Muscle layer of duodenum (tissue), 2 donors: ENCODE results near the gene FCGBP.
"Not testable (repeated sequence)": the region's sequence is repeated elsewhere in the genome, so short reads cannot be mapped to it uniquely, and the experiment has no call there.

Source experiments
- H3K27ac ChIP-seq: one replicate; pipeline ENCODE4 v1.7.0; 2013; ENCODE audit warnings: mild to moderate bottlenecking, low read length
- H3K27me3 ChIP-seq: one replicate; pipeline ENCODE4 v1.7.0; 2013; ENCODE audit warnings: low read depth, mild to moderate bottlenecking, control low read depth, low read length
- H3K36me3 ChIP-seq, 2 donors: one replicate each; pipeline ENCODE4 v1.7.0; 2013; ENCODE audit warnings: low read length in 2 of 2, control low read depth in 1 of 2, mild to moderate bottlenecking in 1 of 2; ENCODE audit not compliant: insufficient read depth in 2 of 2, control insufficient read depth in 1 of 2
- H3K4me1 ChIP-seq, 2 donors: one replicate each; pipeline ENCODE4 v1.7.0; 2013; ENCODE audit warnings: low read length in 2 of 2, mild to moderate bottlenecking in 2 of 2, control low read depth in 1 of 2, moderate library complexity in 1 of 2; ENCODE audit not compliant: insufficient read depth in 2 of 2, control insufficient read depth in 1 of 2
- H3K4me3 ChIP-seq, 2 donors: one replicate each; pipeline ENCODE4 v1.7.0; 2013; ENCODE audit warnings: low read length in 2 of 2, low read depth in 1 of 2, mild to moderate bottlenecking in 1 of 2
- H3K9me3 ChIP-seq, 2 donors: one replicate each; pipeline ENCODE4 v1.7.0; 2013; ENCODE audit warnings: low read length in 2 of 2, control low read depth in 1 of 2, mild to moderate bottlenecking in 1 of 2; ENCODE audit not compliant: control insufficient read depth in 1 of 2
- donor health status: healthy.

FCGBP gene

DNA sequence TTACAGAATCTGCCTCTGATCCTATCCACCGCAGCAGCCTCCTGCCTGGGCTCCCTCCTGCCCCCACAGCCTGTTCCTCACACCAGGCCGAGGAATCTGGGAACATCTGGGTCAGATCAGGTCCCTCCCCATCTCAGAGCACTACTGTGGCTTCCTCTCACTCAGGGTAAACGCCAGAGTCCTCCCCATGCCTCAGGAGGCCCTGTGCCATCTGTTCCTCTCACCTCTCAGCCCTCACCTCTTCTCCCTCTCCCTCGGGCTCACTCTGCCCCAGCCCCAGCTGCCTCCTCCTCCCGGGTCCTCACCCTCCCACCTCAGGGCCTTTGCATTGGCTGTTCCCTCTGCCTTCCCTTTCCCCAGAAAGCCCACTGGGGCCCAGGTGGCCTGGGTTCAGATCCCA lies 18.2 kb downstream of the FCGBP start:
- Histone ChIP-seq H3K4me1 (no peaks in the 10 kb centered on the region), H3K9me3 (no peaks in the 10 kb centered on the region), H3K27ac (no peak overlapping the region), H3K4me3 (no peak overlapping the region), H3K27me3 (no peaks in the 10 kb centered on the region), H3K36me3 (no peaks in the 10 kb centered on the region)

GRCh38 chr19:39915848-39916215 lies 18.6 kb downstream of the FCGBP start:
- H3K4me3 ChIP-seq, result no peak overlapping the region
- H3K9me3 ChIP-seq, result no peaks in the 10 kb centered on the region
- no peak overlapping the region for H3K27ac ChIP-seq
- no peaks in the 10 kb centered on the region for H3K4me1 ChIP-seq
- H3K36me3 ChIP-seq, result no peaks in the 10 kb centered on the region
- H3K27me3 ChIP-seq, result no peaks in the 10 kb centered on the region

DNA sequence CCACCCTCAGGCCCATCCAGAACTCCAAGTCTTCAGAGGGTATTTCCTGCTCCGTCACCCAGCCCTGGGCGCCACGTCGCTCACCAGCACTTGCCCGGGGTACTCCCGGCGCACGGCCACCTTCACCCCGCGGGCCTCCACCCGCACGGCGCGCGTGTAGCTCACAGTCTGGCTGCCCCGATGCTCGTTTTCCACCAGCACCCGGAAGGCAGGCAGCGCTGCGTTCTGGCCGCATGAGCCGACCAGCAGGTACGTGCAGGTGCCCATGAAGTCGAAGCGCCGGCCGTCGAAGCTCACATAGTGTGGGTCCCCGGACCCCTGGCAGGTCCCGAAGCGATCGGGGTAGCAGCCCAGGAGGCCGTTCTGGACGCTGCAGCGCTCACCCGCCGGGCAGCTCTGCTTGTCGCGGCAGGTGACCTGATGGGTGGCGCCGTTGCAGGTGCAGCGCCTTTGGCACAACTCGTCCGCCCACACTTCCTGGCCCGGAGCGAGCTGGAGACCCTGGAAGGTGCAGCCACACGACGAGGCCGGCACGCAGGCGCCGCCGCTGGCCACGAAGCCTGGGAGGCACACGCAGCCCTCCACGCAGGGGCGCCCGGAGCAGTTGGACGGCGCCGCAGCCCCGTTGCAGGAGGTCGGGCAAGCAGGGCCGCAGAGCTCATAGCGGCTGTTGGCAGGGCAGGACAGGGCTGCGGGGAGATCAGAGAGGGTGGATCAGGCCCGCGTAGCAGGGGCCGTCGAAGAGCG lies 19.2 kb downstream of the FCGBP start:
- H3K36me3 ChIP-seq, result no peaks in the 10 kb centered on the region

GRCh38 chr19:39913682-39914333 lies 20.6 kb downstream of the FCGBP start:
- no peaks in the 10 kb centered on the region for H3K9me3 ChIP-seq
- no peaks in the 10 kb centered on the region for H3K27me3 ChIP-seq
- H3K27ac ChIP-seq, result no peak overlapping the region
- no peaks in the 10 kb centered on the region for H3K36me3 ChIP-seq
- no peaks in the 10 kb centered on the region for H3K4me1 ChIP-seq
- no peak overlapping the region for H3K4me3 ChIP-seq

More for the DNA sequence above, 19.2 kb downstream of the FCGBP start:
- H3K27ac ChIP-seq, result no peak overlapping the region
- H3K4me3 ChIP-seq, result no peak overlapping the region
- H3K27me3 ChIP-seq, result no peaks in the 10 kb centered on the region
- H3K9me3 ChIP-seq, result no peaks in the 10 kb centered on the region
- H3K4me1 ChIP-seq, result no peaks in the 10 kb centered on the region

DNA sequence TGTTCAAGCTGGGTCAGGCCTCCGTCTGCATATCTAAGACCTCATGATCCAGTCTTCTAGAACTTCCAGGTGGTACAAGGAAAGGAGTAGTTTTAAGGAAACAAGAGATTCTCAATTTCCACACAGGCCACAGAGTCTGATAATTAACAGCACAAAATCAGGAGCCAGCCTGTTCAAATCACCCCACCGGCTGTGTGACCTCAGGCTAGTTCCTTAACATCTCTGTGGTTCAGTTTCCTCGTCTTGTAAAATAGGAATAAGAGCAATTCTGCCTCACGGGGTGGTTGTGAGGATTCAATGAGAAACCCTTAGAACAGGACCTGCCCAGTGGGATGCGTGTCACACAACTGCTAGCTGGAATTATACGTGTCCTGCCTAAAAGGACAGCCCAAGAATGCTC lies 25.6 kb downstream of the FCGBP start:
- Histone ChIP-seq H3K4me3 (no peak overlapping the region), H3K4me1 (no peaks in the 10 kb centered on the region), H3K36me3 (no peaks in the 10 kb centered on the region), H3K9me3 (no peaks in the 10 kb centered on the region), H3K27me3 (no peaks in the 10 kb centered on the region), H3K27ac (no peak overlapping the region)

GRCh38 chr19:39906820-39907611 lies 27.4 kb downstream of the FCGBP start:
- no peak overlapping the region for H3K27ac ChIP-seq
- no peaks in the 10 kb centered on the region for H3K36me3 ChIP-seq
- H3K27me3 ChIP-seq, result no peaks in the 10 kb centered on the region
- H3K4me1 ChIP-seq, result no peaks in the 10 kb centered on the region
- no peaks in the 10 kb centered on the region for H3K9me3 ChIP-seq
- H3K4me3 ChIP-seq, result no peak overlapping the region

DNA sequence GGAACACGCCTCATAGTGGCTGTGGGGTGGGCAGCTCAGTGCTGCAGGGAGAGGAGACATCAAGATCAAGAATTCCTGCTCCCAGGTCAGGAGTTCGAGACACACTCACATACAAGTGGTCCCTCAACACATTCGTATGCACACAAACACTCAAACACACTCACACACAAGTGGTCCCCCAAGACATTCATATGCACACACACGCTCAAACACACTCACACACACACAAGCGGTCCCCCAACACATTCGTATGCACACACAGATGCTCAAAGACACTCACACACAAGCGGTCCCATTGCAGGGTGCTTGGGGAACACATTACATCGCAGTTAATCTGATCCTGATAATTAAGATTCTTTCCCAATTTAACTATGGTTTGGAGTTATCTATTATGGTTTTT lies 28.2 kb downstream of the FCGBP start:
- no peak overlapping the region for H3K27ac ChIP-seq
- H3K9me3 ChIP-seq, result no peaks in the 10 kb centered on the region
- H3K4me3 ChIP-seq, result no peak overlapping the region
- H3K4me1 ChIP-seq, result no peaks in the 10 kb centered on the region
- no peaks in the 10 kb centered on the region for H3K27me3 ChIP-seq
- H3K36me3 ChIP-seq, result no peaks in the 10 kb centered on the region

DNA sequence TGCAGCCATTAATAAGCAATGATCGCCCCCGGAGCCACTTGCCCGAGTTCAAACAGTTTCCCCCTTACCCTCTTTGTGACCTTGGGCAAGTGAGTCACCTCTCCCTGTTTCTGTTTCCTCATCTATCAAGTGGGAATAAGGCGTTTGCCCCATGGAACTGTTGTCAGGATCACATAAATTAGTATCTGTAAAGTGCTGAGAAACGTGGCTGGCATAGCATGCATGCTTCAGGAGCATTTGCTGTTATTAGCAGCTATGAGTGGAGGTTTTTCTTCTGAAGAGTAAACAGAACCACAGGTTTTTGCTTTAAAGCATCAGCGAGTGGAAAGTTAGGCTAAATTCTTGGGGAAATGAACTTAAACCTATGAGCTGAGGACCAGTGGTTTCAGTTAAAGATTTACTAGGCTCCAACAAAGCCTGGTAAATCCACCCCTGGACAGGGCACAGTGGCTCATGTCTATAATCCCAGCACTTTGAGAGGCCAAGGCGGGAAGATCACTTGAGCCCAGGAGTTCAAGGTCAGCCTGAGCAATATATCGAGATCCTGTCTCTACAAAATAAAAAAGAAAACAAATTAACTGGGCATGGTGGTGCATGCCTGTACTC lies 30.8 kb downstream of the FCGBP start:
- not testable (repeated sequence) for H3K27ac ChIP-seq, H3K27me3 ChIP-seq, H3K9me3 ChIP-seq, H3K4me3 ChIP-seq, H3K36me3 ChIP-seq, H3K4me1 ChIP-seq

GRCh38 chr19:39902326-39902725 lies 32.1 kb downstream of the FCGBP start:
- H3K27ac ChIP-seq, H3K4me1 ChIP-seq, H3K27me3 ChIP-seq, H3K4me3 ChIP-seq, H3K9me3 ChIP-seq, H3K36me3 ChIP-seq: not testable (repeated sequence)

- H3K4me1 ChIP-seq, H3K4me3 ChIP-seq, H3K27me3 ChIP-seq, H3K27ac ChIP-seq, H3K9me3 ChIP-seq, H3K36me3 ChIP-seq: not testable (repeated sequence)
Measured at GRCh38 chr19:39901681-39902080, 32.8 kb downstream of the FCGBP start.

- not testable (repeated sequence) for H3K36me3 ChIP-seq, H3K4me1 ChIP-seq, H3K27me3 ChIP-seq, H3K4me3 ChIP-seq, H3K9me3 ChIP-seq, H3K27ac ChIP-seq
Measured at GRCh38 chr19:39898858-39899257, 35.6 kb downstream of the FCGBP start.
